OCI-LY7 (cell line): ENCODE measurements around the gene LRRIQ4.

Source experiments
- EZH2phosphoT487 ChIP-seq: fragments of 200-600 bp; sonication (generic); IDR thresholded peaks from 2 replicates; pipeline ENCODE4 v1.6.1; 2018; ENCODE audit warnings: low read depth, borderline replicate concordance, mild to moderate bottlenecking, mixed run types, antibody characterized with exemption, low read length, moderate library complexity, mixed read lengths
- TF ChIP-seq, protein P1 (sequence below): fragments of 200-600 bp; sonication (generic); conservative IDR thresholded peaks from 2 replicates; pipeline ENCODE4 v1.5.1; 2014; ENCODE audit warnings: mild to moderate bottlenecking, antibody characterized with exemption, low read length, moderate library complexity, mixed read lengths

DNA sequence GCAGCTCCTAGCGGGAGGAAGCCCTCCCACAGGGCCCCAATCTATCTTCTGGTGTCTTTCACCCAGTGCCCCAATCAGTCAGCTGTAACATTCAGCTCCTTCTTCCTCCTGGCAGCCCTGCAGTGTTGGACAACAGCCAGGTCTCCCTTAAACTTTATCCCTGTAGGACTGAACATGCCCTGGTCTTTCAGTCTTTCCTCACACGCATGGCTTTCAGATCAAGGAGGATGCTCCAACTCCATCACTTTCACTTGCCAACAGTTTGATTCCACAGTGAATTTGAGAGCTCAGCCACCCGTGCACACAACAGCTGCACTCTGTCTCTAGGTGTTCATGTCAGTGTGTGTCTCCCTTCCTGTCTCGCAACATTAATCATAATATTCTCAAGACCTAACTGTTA is 28.5 kb downstream of the LRRIQ4 start:
- TF ChIP-seq, protein P1, sequence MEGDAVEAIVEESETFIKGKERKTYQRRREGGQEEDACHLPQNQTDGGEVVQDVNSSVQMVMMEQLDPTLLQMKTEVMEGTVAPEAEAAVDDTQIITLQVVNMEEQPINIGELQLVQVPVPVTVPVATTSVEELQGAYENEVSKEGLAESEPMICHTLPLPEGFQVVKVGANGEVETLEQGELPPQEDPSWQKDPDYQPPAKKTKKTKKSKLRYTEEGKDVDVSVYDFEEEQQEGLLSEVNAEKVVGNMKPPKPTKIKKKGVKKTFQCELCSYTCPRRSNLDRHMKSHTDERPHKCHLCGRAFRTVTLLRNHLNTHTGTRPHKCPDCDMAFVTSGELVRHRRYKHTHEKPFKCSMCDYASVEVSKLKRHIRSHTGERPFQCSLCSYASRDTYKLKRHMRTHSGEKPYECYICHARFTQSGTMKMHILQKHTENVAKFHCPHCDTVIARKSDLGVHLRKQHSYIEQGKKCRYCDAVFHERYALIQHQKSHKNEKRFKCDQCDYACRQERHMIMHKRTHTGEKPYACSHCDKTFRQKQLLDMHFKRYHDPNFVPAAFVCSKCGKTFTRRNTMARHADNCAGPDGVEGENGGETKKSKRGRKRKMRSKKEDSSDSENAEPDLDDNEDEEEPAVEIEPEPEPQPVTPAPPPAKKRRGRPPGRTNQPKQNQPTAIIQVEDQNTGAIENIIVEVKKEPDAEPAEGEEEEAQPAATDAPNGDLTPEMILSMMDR, result no peak
- no peak for TF ChIP-seq EZH2phosphoT487
